ENCODE data around the gene S100A16.
"Not testable (repeated sequence)": the region's sequence is repeated elsewhere in the genome, so short reads cannot be mapped to it uniquely, and the experiment has no call there.

Gene S100A16

DNA sequence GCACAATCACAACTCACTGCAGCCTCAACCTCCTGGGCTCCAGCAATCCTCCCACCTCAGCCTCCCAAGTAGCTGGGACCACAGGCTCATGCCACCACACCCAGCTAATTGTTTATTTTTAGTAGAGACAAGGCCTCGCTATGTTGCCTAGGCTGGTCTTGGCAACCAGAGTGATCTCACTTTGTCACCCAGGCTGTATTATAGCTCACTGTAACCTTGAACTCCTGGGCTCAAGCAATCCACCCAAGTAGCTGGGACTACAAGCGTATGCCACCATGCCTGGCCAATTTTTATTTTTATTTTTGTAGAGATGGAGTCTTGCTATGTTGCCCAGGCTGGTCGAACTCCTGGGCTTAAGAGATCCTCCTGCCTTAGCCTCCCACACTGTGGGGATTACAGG, 50.9 kb downstream of the S100A16 start:
- not testable (repeated sequence) for DNase-seq (ENCODE audit: low read depth in 2 of 2)

DNA sequence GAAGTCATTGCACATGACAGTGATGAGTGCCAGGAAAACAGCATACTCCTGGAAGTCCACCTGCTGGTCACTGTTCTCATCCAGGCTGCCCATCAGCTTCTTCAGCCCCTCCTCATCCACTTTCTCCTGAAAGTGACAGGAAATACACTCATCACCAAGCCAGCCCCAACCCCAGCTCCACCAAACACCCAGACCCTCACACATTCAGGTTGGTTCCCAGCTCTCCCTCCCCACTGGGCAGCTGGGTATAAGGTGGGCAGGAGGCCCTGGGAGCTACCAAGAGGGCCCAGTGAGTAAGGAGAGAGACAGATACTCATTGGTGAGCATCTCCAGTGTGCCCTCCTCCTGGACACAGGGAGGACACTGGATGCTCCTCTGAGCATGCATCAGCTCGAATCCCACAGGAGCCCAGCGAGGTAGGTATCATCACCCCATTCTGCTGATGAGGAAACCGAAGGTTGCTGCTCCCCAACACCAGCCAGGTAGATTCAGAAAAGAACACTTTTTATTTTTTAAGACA, 51.4 kb downstream of the S100A16 start:
- DNase-seq (ENCODE audit: low read depth in 2 of 2), result no peak

DNA sequence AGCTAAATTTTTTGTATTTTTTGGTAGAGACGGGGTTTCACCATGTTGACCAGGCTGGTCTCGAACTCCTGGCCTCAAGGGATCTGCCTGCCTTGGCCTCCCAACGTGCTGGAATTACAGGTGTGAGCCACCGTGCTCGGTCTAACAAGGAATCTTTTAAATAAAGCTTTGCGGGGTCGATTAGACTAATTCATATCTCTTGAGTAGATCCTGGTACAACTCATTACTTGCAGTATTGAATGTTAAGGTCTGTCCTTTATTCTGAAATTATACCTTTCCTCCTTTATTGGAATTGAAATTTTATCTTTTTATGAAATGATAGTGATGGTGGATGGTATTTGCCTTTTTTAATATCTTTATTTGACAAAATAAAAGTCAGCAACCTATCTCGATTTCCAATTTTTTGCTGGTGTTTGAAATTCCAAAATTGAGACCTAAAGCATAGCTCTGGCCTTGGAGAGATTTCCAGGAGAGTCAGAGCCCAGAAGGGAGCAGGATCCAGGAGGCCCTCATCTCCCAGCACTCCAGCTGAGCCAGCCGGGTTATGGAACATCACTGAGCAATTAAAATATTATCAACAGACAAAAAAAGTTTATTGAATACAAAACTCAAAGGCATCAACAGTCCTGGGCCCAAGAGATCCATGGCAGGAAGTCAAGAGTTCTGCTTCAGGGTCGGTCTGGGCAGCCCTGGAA, 52.0 kb downstream of the S100A16 start:
- no peak for DNase-seq (ENCODE audit: low read depth in 2 of 2)

DNA sequence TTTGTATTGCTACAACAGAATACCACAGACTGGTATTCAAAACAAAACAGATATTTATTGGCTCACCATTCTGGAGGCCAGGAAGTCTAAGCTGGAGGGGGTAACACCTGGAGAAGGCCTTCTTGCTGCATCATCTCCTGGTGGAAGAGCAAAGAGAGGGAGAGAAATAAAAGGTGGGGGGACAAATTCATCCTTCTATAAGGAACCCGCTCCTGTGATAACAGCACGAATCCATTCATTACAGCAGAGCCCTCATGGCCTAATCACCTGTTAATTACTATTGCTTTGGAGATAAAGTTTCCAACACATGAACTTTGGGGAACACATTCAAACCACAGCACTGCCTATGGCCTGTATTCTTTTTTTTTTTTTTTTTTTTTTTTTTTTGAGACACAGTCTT, 52.7 kb downstream of the S100A16 start:
- no peak for DNase-seq (ENCODE audit: low read depth in 2 of 2)

DNA sequence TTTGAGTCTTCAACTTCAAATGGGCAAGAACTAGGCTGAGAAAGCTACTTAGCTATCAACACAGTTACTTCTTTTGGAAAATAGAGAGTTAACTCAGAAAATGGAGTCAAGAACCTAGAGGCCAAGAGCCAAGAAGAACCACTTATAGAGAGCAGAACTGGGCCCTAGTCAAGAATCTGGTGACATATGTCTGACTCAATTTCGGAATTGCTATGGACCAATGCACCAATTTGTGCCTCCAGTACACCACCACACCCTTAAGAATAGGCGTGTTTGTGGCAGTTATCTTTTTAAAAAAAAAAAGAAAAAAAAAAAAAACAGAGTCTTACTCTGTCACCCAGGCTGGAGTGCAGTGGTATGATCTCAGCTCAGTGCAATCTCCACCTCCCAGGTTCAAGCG, 55.1 kb downstream of the S100A16 start:
- no peak for DNase-seq (ENCODE audit: low read depth in 2 of 2)
